HL-60 (cell line): Measurements from ENCODE around the gene CAPN8.
"Not testable (repeated sequence)": the region's sequence is repeated elsewhere in the genome, so short reads cannot be mapped to it uniquely, and the experiment has no call there.

ENCODE experiments used
- DNase-seq, 2 experiments: peaks; one replicate each; pipeline ENCODE4 v3.0.0-alpha.2; 2010 to 2020; ENCODE audit warnings: low read depth in 1 of 2, low spot score in 1 of 2
- H3K27ac ChIP-seq: fragments of 250-450 bp; sonication (Bioruptor Pico); replicated peaks from 2 replicates; pipeline ENCODE4 v1.5.1; 2020; ENCODE audit warnings: mild to moderate bottlenecking, moderate library complexity
- H3K27me3 ChIP-seq: fragments of 250-450 bp; sonication (Bioruptor Pico); 2 replicates; pipeline ENCODE4 v1.5.1; 2021; ENCODE audit warnings: mild to moderate bottlenecking, moderate library complexity; ENCODE audit not compliant: insufficient read depth, poor library complexity, severe bottlenecking
- H3K4me3 ChIP-seq: replicated peaks from 2 replicates; pipeline ENCODE4 v1.5.1; 2011; ENCODE audit warnings: mild to moderate bottlenecking, control low read depth, low read length; ENCODE audit not compliant: insufficient read depth
- CTCF ChIP-seq: IDR thresholded peaks from one replicate; pipeline ENCODE4 v1.5.1; 2011; ENCODE audit warnings: low read length, control low read depth, inconsistent platforms; ENCODE audit not compliant: insufficient read depth
- GABPA ChIP-seq: IDR thresholded peaks from 2 replicates; pipeline ENCODE4 v1.6.1; 2012; ENCODE audit warnings: low read depth
- POLR2AphosphoS5 ChIP-seq: IDR thresholded peaks from 2 replicates; pipeline ENCODE4 v1.6.1; 2012; ENCODE audit warnings: low read depth
- REST ChIP-seq: IDR thresholded peaks from 2 replicates; pipeline ENCODE4 v1.6.1; 2012; ENCODE audit warnings: low read depth; ENCODE audit not compliant: insufficient replicate concordance
- SPI1 ChIP-seq: IDR thresholded peaks from 2 replicates; pipeline ENCODE4 v1.6.1; 2012; ENCODE audit warnings: low read depth, mild to moderate bottlenecking, borderline replicate concordance

The CAPN8 gene

GRCh38 chr1:223524930-223525451 lies 140.5 kb downstream of the CAPN8 start:
- Histone ChIP-seq H3K27ac (no peak overlapping the region), H3K4me3 (no peak overlapping the region), H3K27me3 (no peaks in the 10 kb centered on the region)
- no peak for DNase-seq
- TF ChIP-seq REST = no peak
- no peak for TF ChIP-seq POLR2AphosphoS5
- no peak for TF ChIP-seq SPI1
- no peak for TF ChIP-seq GABPA

- DNase-seq = no peak
- H3K27me3 ChIP-seq = no peaks in the 10 kb centered on the region
- TF ChIP-seq CTCF = no peak
- TF ChIP-seq SPI1 = no peak
- TF ChIP-seq REST = no peak
- TF ChIP-seq POLR2AphosphoS5 = no peak
- H3K4me3 ChIP-seq = no peak overlapping the region
- H3K27ac ChIP-seq = no peak overlapping the region
Measured at GRCh38 chr1:223521150-223521549, 144.4 kb downstream of the CAPN8 start.

GRCh38 chr1:223520200-223520599 lies 145.3 kb downstream of the CAPN8 start:
- Histone ChIP-seq H3K4me3 (no peak overlapping the region), H3K27me3 (no peaks in the 10 kb centered on the region), H3K27ac (no peak overlapping the region)
- no peak for DNase-seq
- TF ChIP-seq REST (no peak), CTCF (no peak), SPI1 (no peak)

GRCh38 chr1:223519116-223519515 lies 146.4 kb downstream of the CAPN8 start:
- no peak for DNase-seq
- Histone ChIP-seq H3K4me3 (no peak overlapping the region), H3K27me3 (no peaks in the 10 kb centered on the region), H3K27ac (no peak overlapping the region)
- TF ChIP-seq REST = no peak
- no peak for TF ChIP-seq POLR2AphosphoS5
- no peak for TF ChIP-seq GABPA
- no peak for TF ChIP-seq CTCF
- no peak for TF ChIP-seq SPI1

- not testable (repeated sequence) for DNase-seq, H3K27ac ChIP-seq, H3K27me3 ChIP-seq, H3K4me3 ChIP-seq
Measured at GRCh38 chr1:223518553-223518952, 146.9 kb downstream of the CAPN8 start.
